ENCODE results near the gene CRYAB. TPM values are rescaled to one million over a fixed set of nuclear protein-coding genes. Genes with fewer than 3 reads are reported as not detected.

CRYAB gene
- total and polyA plus RNA-seq, 2 of the 4 experiments (the other 2 are of a cell fraction): 6.5 to 19.5 TPM

- Histone ChIP-seq H2BK15ac (ENCODE audit: low read depth, low read length) (no peak overlapping the region), H2AFZ (replicated peaks; ENCODE audit: low read length, poor library complexity) (no peak overlapping the region), H3K9me3 (ENCODE audit: control insufficient read depth, insufficient read depth, low read length) (no peaks in the 10 kb centered on the region), H3K14ac (replicated peaks; ENCODE audit: low read depth, low read length) (no peak overlapping the region), H3K9ac (ENCODE audit: low read depth, low read length) (no peak overlapping the region), H3K56ac (ENCODE audit: extremely low read depth, insufficient read depth, low read length) (no peak overlapping the region), H3K9me1 (ENCODE audit: insufficient read depth, low read length) (peaks cover 13% of the 10 kb centered on the region), H3K18ac (ENCODE audit: low read depth, low read length) (no peak overlapping the region), H3K79me1 (ENCODE audit: low read depth in 1 of 2, low read length in 2 of 2) (peaks cover 2 to 17% of the 10 kb centered on the region in 2 experiments), H3K23ac (ENCODE audit: low read depth, low read length) (no peak overlapping the region), H3K4ac (ENCODE audit: low read depth, low read length) (no peak overlapping the region), H3K27ac (ENCODE audit: insufficient read depth, low read length) (no peak overlapping the region), H3K4me2 (ENCODE audit: low read depth, low read length) (no peak overlapping the region), H2BK5ac (ENCODE audit: low read depth, low read length, poor library complexity, severe bottlenecking) (no peak overlapping the region), H4K91ac (ENCODE audit: insufficient read depth, low read depth, low read length) (no peak overlapping the region), H2AK5ac (ENCODE audit: low read depth, low read length) (no peak overlapping the region), H4K8ac (ENCODE audit: low read depth in 2 of 2, low read length in 2 of 2) (no peak overlapping the region; a peak in 1 of 4 replicates), H2AK9ac (replicated peaks; ENCODE audit: low read depth, low read length, poor library complexity) (no peak overlapping the region), H2BK120ac (ENCODE audit: low read depth, low read length) (no peak overlapping the region), H3K4me3 (ENCODE audit: insufficient read depth, low read depth, low read length) (no peak overlapping the region), H4K20me1 (ENCODE audit: insufficient read depth, low read length) (no peaks in the 10 kb centered on the region), H4K5ac (ENCODE audit: low read depth, low read length) (no peak overlapping the region), H3K27me3 (ENCODE audit: control insufficient read depth, insufficient read depth, low read length) (no peaks in the 10 kb centered on the region), H3K36me3 (ENCODE audit: control insufficient read depth, insufficient read depth, low read length) (no peaks in the 10 kb centered on the region), H2BK20ac (ENCODE audit: low read depth, low read length) (no peak overlapping the region), H3K4me1 (ENCODE audit: control insufficient read depth, insufficient read depth, low read length) (peaks cover 7% of the 10 kb centered on the region)
- ChIA-PET POLR2A (ENCODE audit: unreplicated experiment) (no interaction called here), CTCF (no interaction called here)
- TF ChIP-seq MAZ (IDR thresholded peaks at IDR 0.05; ENCODE audit: borderline replicate concordance, low read depth, low read length): no peak
- no peak for TF ChIP-seq FOS (IDR thresholded peaks at IDR 0.05; ENCODE audit: low read depth, low read length)
- no peak for TF ChIP-seq BHLHE40 (IDR thresholded peaks at IDR 0.05; ENCODE audit: low read depth, low read length)
- no peak for TF ChIP-seq RAD21 (IDR thresholded peaks at IDR 0.05; ENCODE audit: low read length)
- TF ChIP-seq RCOR1 (IDR thresholded peaks at IDR 0.05; ENCODE audit: insufficient replicate concordance, low read length): no peak
- no peak for TF ChIP-seq CHD1 (IDR thresholded peaks at IDR 0.05; ENCODE audit: low read depth, low read length)
- dilution Hi-C loops (cut with HindIII; ENCODE audit: low sequenced_read_pairs, unreplicated experiment): no loop called here
- BruUV-seq (replicated peaks): no TSS peak
- no peak for DNase-seq
- no peak for ATAC-seq (ENCODE audit: low read depth)
- intact Hi-C loops (cut with micrococcal nuclease): no loop called here
- in situ Hi-C loops (cut with MboI; ENCODE audit: low sequenced_read_pairs): no loop called here
Measured at GRCh38 chr11:111947143-111947542, 35.6 kb upstream of the CRYAB start.
